Panc1 (cell line): ENCODE results near the gene MYO5B. TPM values are rescaled to one million over a fixed set of nuclear protein-coding genes. Genes with fewer than 3 reads are reported as not detected.

Experiments used
- ATAC-seq: fragments of 200-7000 bp; cut with Tn5 transposase; 2 replicates; pipeline ENCODE4 v1.9.1; 2020; ENCODE audit warnings: mild to moderate bottlenecking, moderate library complexity
- BruUV-seq: library from RNA; stranded (reverse); fragments of 400-500 nt; replicated peaks from 2 replicates; lab custom pipeline; 2021; lab: Mats Ljungman, UMichigan
- CTCF ChIA-PET: fragments of 300-600 bp; sonication (Branson Sonifier 250); formaldehyde crosslinking; loops from one replicate; lab custom pipeline; 2022; ENCODE audit warnings: antibody characterized with exemption; lab: Charles Lee
- POLR2A ChIA-PET: fragments of 300-600 bp; sonication (Branson Sonifier 250); formaldehyde crosslinking; loops from one replicate; lab custom pipeline; 2022; ENCODE audit warnings: antibody characterized with exemption; lab: Charles Lee
- DNase-seq: peaks from one replicate; pipeline ENCODE4 v3.0.0-alpha.2; 2010; ENCODE audit warnings: low read depth, low spot score
- H3K27ac ChIP-seq: 2 replicates; pipeline ENCODE4 v1.5.1; 2011; ENCODE audit warnings: mild to moderate bottlenecking, low read length, inconsistent platforms
- H3K27me3 ChIP-seq: fragments of 200-500 bp; sonication (Bioruptor generic); 2 replicates; pipeline ENCODE4 v1.6.0; 2014; ENCODE audit warnings: low read length, inconsistent platforms; ENCODE audit not compliant: control insufficient read depth, insufficient read depth
- H3K36me3 ChIP-seq: fragments of 200-500 bp; sonication (Bioruptor generic); 2 replicates; pipeline ENCODE4 v1.5.1; 2014; ENCODE audit warnings: inconsistent platforms, mild to moderate bottlenecking, low read length, moderate library complexity; ENCODE audit not compliant: control insufficient read depth, insufficient read depth
- H3K4me1 ChIP-seq: 2 replicates; pipeline ENCODE4 v1.5.1; 2011; ENCODE audit warnings: inconsistent platforms, mild to moderate bottlenecking, low read length, moderate library complexity; ENCODE audit not compliant: control insufficient read depth, insufficient read depth
- H3K4me3 ChIP-seq, 2 experiments: 2 replicates each; pipeline ENCODE4 v1.5.1; 2011 to 2012; ENCODE audit warnings: low read depth in 2 of 2, low read length in 2 of 2, mild to moderate bottlenecking in 2 of 2, inconsistent platforms in 1 of 2, moderate library complexity in 1 of 2
- H3K9me3 ChIP-seq: fragments of 200-500 bp; sonication (Bioruptor generic); 2 replicates; pipeline ENCODE4 v1.5.1; 2014; ENCODE audit warnings: low read depth, mild to moderate bottlenecking, inconsistent platforms, low read length, moderate library complexity; ENCODE audit not compliant: control insufficient read depth, insufficient read depth
- POLR2AphosphoS5 ChIP-seq: IDR thresholded peaks from 2 replicates; pipeline ENCODE4 v1.6.1; 2012; ENCODE audit warnings: mild to moderate bottlenecking, low read depth, low read length, moderate library complexity
- SIN3A ChIP-seq: IDR thresholded peaks from 2 replicates; pipeline ENCODE4 v1.6.1; 2012; ENCODE audit warnings: low read depth, mild to moderate bottlenecking, low read length, moderate library complexity, borderline replicate concordance; ENCODE audit not compliant: insufficient read depth
- TCF7L2 ChIP-seq: IDR thresholded peaks from 2 replicates; pipeline ENCODE4 v1.6.1; 2011; ENCODE audit warnings: mild to moderate bottlenecking, low read depth, low read length, inconsistent platforms
- in situ Hi-C: cut with HindIII; loops from 2 replicates; pipeline ENCODE4 v1.10.0; 2016; ENCODE audit warnings: low sequenced_read_pairs, low pct_unique_long_range_greater_than_20kb
- intact Hi-C: fragments of 100-400 bp; cut with micrococcal nuclease; formaldehyde crosslinking; loops from one replicate; pipeline ENCODE4 v1.10.0; 2022; ENCODE audit not compliant: unreplicated experiment
- total RNA-seq: library from RNA; stranded (reverse); gene quantifications from one replicate; pipeline ENCODE4 v1.2.1, GENCODE V29; 2021; ENCODE audit not compliant: unreplicated experiment
- TF ChIP-seq, protein P1 (sequence below), 2 experiments: IDR thresholded peaks; 2 replicates each; pipeline ENCODE4 v1.6.1; 2011 to 2012; ENCODE audit warnings: low read depth in 2 of 2, control low read depth in 1 of 2, low read length in 1 of 2, mild to moderate bottlenecking in 1 of 2, moderate library complexity in 1 of 2; ENCODE audit not compliant: insufficient read depth in 1 of 2
- TF ChIP-seq, protein P2 (sequence below): fragments of 450-650 bp; IDR thresholded peaks from 2 replicates; pipeline ENCODE4 v1.5.1; 2017; ENCODE audit warnings: mild to moderate bottlenecking

The MYO5B gene
- total RNA-seq, 1 experiment from 2014 or later, result 0.31 TPM

DNA sequence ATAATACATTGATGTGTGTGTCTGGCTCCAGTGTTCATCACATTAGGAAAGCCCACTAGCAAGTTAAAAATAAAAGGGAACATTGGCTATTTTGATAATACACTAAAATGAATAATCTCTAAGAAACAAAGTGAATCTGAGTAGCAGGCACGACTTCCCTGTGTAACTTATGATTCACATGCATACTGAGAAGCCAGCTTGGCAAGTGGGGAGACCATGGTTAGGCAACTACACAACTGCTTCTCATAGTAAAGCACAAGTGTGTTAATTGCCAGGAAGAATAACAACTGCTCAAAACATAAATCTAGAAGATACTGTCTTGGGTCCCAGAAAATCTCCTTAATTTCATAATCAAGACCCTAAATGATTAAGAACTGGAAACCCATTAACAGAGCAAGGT lies 4.0 kb downstream of the MYO5B start:
- no peaks in the 10 kb centered on the region for H3K9me3 ChIP-seq
- no peaks in the 10 kb centered on the region; the same call in 1 of the 2 replicates for H3K36me3 ChIP-seq
- intact Hi-C loops (loop anchor here (10.0 kb wide), 1 partner anchor 176 kb away; no protein-coding TSS in a partner anchor), in situ Hi-C loops (no loop called here)
- TF ChIP-seq, protein P1, sequence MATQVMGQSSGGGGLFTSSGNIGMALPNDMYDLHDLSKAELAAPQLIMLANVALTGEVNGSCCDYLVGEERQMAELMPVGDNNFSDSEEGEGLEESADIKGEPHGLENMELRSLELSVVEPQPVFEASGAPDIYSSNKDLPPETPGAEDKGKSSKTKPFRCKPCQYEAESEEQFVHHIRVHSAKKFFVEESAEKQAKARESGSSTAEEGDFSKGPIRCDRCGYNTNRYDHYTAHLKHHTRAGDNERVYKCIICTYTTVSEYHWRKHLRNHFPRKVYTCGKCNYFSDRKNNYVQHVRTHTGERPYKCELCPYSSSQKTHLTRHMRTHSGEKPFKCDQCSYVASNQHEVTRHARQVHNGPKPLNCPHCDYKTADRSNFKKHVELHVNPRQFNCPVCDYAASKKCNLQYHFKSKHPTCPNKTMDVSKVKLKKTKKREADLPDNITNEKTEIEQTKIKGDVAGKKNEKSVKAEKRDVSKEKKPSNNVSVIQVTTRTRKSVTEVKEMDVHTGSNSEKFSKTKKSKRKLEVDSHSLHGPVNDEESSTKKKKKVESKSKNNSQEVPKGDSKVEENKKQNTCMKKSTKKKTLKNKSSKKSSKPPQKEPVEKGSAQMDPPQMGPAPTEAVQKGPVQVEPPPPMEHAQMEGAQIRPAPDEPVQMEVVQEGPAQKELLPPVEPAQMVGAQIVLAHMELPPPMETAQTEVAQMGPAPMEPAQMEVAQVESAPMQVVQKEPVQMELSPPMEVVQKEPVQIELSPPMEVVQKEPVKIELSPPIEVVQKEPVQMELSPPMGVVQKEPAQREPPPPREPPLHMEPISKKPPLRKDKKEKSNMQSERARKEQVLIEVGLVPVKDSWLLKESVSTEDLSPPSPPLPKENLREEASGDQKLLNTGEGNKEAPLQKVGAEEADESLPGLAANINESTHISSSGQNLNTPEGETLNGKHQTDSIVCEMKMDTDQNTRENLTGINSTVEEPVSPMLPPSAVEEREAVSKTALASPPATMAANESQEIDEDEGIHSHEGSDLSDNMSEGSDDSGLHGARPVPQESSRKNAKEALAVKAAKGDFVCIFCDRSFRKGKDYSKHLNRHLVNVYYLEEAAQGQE (IDR thresholded peaks at IDR 0.05; ENCODE audit: insufficient read depth in 1 of 2, low read depth in 2 of 2, low read length in 1 of 2), result no peak
- TF ChIP-seq SIN3A, result no peak
- TF ChIP-seq, protein P2, sequence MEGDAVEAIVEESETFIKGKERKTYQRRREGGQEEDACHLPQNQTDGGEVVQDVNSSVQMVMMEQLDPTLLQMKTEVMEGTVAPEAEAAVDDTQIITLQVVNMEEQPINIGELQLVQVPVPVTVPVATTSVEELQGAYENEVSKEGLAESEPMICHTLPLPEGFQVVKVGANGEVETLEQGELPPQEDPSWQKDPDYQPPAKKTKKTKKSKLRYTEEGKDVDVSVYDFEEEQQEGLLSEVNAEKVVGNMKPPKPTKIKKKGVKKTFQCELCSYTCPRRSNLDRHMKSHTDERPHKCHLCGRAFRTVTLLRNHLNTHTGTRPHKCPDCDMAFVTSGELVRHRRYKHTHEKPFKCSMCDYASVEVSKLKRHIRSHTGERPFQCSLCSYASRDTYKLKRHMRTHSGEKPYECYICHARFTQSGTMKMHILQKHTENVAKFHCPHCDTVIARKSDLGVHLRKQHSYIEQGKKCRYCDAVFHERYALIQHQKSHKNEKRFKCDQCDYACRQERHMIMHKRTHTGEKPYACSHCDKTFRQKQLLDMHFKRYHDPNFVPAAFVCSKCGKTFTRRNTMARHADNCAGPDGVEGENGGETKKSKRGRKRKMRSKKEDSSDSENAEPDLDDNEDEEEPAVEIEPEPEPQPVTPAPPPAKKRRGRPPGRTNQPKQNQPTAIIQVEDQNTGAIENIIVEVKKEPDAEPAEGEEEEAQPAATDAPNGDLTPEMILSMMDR, result no peak
- no peak for TF ChIP-seq POLR2AphosphoS5
- no peak for TF ChIP-seq TCF7L2
- no peaks in the 10 kb centered on the region for H3K4me1 ChIP-seq
- BruUV-seq, result no TSS peak
- no peak overlapping the region for H3K4me3 ChIP-seq
- DNase-seq (no peak), ATAC-seq (no peak)
- H3K27me3 ChIP-seq, result peaks cover 10% of the 10 kb centered on the region; the same call in 1 of the 2 replicates
- POLR2A ChIA-PET, result no interaction called here
- H3K27ac ChIP-seq, result no peak overlapping the region
- CTCF ChIA-PET, result no interaction called here

DNA sequence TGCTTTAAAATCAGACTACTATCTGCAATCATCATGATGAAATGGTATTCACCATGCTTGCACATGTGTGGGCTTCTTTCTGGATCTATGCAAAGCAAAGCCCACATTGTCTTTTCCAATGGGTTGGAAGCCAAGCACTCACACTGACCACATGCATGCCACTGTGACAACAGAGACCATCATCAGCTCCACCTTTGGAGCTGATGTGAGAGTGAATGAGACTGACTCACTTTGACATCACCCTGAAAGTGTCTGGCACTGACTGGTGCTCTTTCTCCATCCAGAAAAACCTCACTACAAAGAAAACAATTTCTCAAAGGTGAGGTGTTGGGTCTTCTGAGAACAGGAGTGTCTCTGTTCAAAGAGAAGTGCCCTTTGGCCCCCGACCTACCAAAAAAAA lies 4.7 kb downstream of the MYO5B start:
- DNase-seq (no peak), ATAC-seq (no peak)
- H3K4me1 ChIP-seq, result no peaks in the 10 kb centered on the region
- intact Hi-C loops, result loop anchor here (10.0 kb wide), 1 partner anchor 175 kb away; no protein-coding TSS in a partner anchor
- ChIA-PET CTCF (no interaction called here), POLR2A (no interaction called here)
- no peaks in the 10 kb centered on the region; the same call in 1 of the 2 replicates for H3K36me3 ChIP-seq
- H3K9me3 ChIP-seq, result no peaks in the 10 kb centered on the region
- H3K27ac ChIP-seq, result no peak overlapping the region
- in situ Hi-C loops, result no loop called here
- no peak overlapping the region for H3K4me3 ChIP-seq
- peaks cover 4% of the 10 kb centered on the region; the same call in 1 of the 2 replicates for H3K27me3 ChIP-seq
- TF ChIP-seq POLR2AphosphoS5 (no peak), SIN3A (no peak), TCF7L2 (no peak)
- TF ChIP-seq, protein P1 (IDR thresholded peaks at IDR 0.05; ENCODE audit: insufficient read depth in 1 of 2, low read depth in 2 of 2, low read length in 1 of 2), result no peak
- TF ChIP-seq, protein P2, result no peak
- no TSS peak for BruUV-seq
